NCI-H2227 (cell line): ENCODE measurements around the gene NR4A2.

Experiments
- DNase-seq: peaks from one replicate; lab custom pipeline; 2025; ENCODE audit not compliant: unreplicated experiment; lab: John Stamatoyannopoulos, UW

NR4A2 gene

GRCh38 chr2:156332534-156333273 is at the start of gene NR4A2:
Gene NR4A2 (minus strand): TSS chr2:156332721. CDS start chr2:156330186, 2,535 bp downstream.
- peak; percentile 96 for DNase-seq

- DNase-seq = no peak
Observed at GRCh38 chr2:156380117-156380645, 47.7 kb upstream of the NR4A2 start.

- DNase-seq = no peak
Observed at GRCh38 chr2:156379714-156380113, 47.2 kb upstream of the NR4A2 start.

- no peak for DNase-seq
Observed at GRCh38 chr2:156379071-156379470, 46.5 kb upstream of the NR4A2 start.

GRCh38 chr2:156366753-156367152 is 34.2 kb upstream of the NR4A2 start:
- DNase-seq = no peak

GRCh38 chr2:156363141-156363540 is 30.6 kb upstream of the NR4A2 start:
- DNase-seq = no peak

- no peak for DNase-seq
Observed at GRCh38 chr2:156356014-156356754, 23.7 kb upstream of the NR4A2 start.

GRCh38 chr2:156352911-156353310 is 20.4 kb upstream of the NR4A2 start:
- DNase-seq = no peak

- DNase-seq = no peak
Observed at GRCh38 chr2:156350374-156351142, 18.0 kb upstream of the NR4A2 start.

GRCh38 chr2:156349605-156350004 is 17.1 kb upstream of the NR4A2 start:
- no peak for DNase-seq

GRCh38 chr2:156349161-156349560 is 16.6 kb upstream of the NR4A2 start:
- DNase-seq = no peak

GRCh38 chr2:156347431-156347830 is 14.9 kb upstream of the NR4A2 start:
- DNase-seq = no peak

- DNase-seq = no peak
Observed at GRCh38 chr2:156346731-156347130, 14.2 kb upstream of the NR4A2 start.

- no peak for DNase-seq
Observed at GRCh38 chr2:156345582-156345981, 13.1 kb upstream of the NR4A2 start.

GRCh38 chr2:156343940-156344301 is 11.4 kb upstream of the NR4A2 start:
- peak; percentile 34 for DNase-seq

- peak; percentile 58 for DNase-seq
Observed at GRCh38 chr2:156343096-156343939, 10.8 kb upstream of the NR4A2 start.

- peak; percentile 98 for DNase-seq
Observed at GRCh38 chr2:156342254-156343095, 10.0 kb upstream of the NR4A2 start.

- DNase-seq = peak; percentile 98
Observed at GRCh38 chr2:156341452-156342253, 9.1 kb upstream of the NR4A2 start.
